GM19025 (cell line): ENCODE data around the gene TNNI3K.
A peak's percentile ranks its signal among the peaks of the same experiment; 100 is the strongest.

Source experiments
- ATAC-seq: cut with Tn5 transposase; IDR thresholded peaks from one replicate; pipeline ENCODE4 v1.9.1; 2021; ENCODE audit warnings: mild to moderate bottlenecking, low read depth, moderate library complexity; ENCODE audit not compliant: unreplicated experiment

The TNNI3K gene

GRCh38 chr1:74380252-74380651 is 145.1 kb downstream of the TNNI3K start:
- no peak for ATAC-seq

DNA sequence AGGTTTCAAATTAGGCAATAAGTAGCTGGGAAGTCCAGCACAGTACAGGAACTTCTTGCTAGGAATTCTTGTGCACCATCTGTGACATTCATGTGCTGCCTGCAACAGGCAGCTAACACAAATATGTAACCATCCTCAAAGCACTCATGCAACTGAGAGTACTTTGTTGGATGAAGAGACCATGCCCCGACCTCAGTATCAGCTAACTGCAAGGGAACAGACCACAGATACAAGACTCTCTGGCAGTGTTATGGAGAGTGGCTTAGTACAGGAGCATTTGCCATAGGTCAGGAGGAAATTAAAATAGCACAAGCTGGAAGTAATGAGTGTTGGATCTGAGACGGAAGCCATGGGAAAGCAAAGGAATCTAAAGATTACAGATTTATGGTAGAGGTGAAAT is 153.7 kb downstream of the TNNI3K start:
- ATAC-seq = no peak

DNA sequence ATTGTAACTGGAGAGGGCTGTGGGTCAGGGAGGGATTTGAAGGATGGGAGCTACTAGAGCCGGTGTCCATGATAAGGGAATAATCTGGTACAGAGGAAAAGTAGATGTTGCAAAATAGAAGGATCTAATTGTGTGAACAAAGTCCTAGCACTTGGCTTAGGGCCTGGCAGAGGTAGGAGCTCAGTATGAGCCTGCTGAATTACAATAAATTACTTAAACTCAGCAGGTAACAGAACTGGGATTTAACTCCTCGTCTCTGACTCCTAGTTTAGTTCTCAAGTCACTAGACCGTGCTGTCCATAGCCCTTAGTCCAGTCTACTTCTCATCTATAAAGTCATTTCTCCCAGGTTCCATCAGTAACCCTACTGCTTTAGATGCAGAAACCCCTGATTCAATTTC is 157.0 kb downstream of the TNNI3K start:
- ATAC-seq = no peak

GRCh38 chr1:74392840-74393239 is 157.7 kb downstream of the TNNI3K start:
- no peak for ATAC-seq

DNA sequence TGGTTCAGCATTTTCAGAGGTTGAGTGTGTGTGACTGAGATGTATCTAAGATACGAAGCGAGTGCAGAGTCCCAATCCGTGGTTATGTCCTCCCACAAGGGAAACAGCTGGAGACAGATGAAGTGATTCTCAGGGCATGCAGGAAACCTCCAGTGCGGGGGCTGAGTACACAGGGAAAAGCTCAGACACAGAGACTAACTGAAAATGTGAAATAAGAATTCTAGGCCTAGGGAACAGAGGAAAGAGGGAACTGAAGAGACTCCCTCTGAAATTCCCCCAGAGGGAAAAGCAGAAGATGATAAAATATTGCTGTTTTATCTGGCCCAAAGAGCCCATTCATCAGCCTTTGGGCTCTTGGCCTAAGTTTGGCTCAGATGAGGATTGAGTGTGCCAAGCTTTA is 160.4 kb downstream of the TNNI3K start:
- ATAC-seq = no peak

- no peak for ATAC-seq
Observed at GRCh38 chr1:74396462-74396861, 161.3 kb downstream of the TNNI3K start.

- no peak for ATAC-seq
Observed at GRCh38 chr1:74396933-74397332, 161.7 kb downstream of the TNNI3K start.

DNA sequence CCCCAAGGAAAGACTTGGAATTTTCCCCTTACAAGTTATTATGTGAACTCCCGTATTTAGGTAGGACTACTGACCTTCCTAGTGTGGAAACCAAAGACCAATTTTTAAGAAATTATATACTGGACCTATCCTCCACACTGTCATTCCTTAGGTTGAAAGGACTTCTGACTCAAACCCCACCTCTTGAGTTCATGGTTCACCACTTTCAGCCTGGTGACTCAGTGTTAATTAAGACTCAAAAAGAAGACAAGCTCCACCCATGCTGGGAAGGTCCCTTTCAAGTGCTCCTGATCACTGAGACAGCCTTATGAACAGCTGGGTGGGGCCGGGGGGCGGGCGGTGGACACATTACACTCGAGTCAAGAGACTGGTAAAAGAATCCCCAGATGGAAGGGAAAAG is 164.1 kb downstream of the TNNI3K start:
- peak; percentile 62 for ATAC-seq

DNA sequence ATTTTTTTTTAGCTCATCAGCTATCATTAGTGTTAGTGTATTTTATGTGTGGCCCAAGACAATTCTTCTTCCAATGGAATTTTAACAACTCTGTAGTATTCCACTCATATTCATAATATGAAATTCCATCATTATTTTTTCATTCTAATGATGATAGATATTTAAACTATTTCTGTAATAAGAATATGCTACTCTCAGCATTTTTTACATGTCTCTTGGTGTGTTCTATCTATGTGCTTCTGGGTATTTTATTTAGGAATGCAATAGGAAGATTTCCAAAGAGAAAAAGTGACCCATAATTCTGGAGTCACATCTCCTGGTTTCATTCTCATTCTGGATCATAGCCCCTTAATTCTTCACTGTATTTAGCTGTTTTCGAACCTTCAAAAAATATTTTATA is 167.7 kb downstream of the TNNI3K start:
- ATAC-seq = no peak

DNA sequence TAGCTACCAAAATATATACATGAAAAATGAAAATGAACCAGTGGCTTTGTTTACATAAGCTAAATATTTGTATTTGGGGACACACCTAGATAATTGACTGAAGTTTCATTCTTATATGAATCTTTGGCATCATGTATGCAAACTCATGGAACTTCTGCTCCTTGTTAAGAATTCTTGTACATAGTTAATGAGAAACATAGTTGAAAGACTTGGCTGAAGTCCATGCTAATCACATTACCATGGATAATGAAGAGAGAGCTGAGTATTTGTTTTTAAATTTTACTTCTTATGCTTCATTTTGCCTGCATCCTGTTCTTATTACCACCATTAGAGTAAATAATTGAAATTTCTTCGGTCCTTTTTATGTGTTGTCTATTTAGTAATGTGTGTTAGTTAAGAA is 168.4 kb downstream of the TNNI3K start:
- no peak for ATAC-seq

DNA sequence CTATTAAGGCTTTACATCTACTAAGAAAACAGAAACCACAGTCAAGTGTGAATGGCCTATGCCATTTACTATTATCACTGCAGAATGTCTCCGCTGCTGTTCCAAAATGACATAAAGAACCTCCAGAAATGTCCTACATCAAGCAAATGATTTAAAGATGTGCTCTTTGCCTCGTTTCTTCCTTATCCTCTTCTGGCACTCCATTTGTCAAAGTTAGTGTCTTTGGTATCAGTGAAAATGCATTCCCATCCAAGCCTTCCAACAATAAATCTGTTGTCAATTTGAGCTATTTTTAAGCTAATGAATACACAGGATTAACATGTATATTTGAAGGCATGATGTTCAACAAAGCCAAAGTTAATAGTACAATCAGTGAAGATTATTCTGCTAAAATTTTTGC is 171.6 kb downstream of the TNNI3K start:
- no peak for ATAC-seq

DNA sequence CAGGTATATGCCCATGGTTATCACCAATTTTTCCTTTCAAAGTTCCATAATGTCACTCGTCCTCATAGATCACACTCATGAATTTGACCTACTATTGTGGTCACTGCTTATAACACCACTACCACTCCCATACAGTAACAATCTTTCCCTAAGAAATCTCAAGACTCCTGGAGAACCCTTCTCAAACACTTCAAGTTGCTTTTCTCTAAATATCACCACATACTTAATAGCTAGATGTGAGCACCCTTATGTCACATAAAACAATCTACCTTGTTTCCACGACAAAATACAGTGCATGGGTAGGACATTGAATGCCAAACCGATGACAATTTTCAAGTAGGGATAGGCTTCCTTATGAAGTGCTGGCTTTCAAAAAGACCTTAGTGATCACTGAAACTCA is 172.7 kb downstream of the TNNI3K start:
- no peak for ATAC-seq

- no peak for ATAC-seq
Observed at GRCh38 chr1:74412244-74412643, 177.1 kb downstream of the TNNI3K start.

DNA sequence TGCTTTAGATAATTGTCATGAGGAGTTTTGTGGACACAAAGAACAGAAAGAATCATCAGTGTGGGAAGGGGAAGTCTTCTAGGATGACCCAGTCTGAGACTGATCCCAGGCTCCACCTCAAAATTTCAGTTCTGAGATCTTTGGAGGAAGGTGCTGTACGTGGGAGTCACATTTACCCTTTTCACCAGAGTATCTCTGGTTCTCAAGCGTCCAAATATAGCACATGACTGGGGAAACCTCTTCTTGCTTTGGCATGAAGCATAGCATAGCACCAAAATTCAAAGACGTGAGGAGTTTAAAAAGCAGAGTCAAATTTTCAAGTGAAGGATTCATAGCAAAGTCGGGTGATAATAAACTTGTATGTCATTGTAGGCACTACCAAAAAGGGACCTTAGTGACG is 180.7 kb downstream of the TNNI3K start:
- ATAC-seq = no peak

GRCh38 chr1:74419611-74420010 is 184.4 kb downstream of the TNNI3K start:
- ATAC-seq = no peak

- ATAC-seq = no peak
Observed at GRCh38 chr1:74420467-74420866, 185.3 kb downstream of the TNNI3K start.

DNA sequence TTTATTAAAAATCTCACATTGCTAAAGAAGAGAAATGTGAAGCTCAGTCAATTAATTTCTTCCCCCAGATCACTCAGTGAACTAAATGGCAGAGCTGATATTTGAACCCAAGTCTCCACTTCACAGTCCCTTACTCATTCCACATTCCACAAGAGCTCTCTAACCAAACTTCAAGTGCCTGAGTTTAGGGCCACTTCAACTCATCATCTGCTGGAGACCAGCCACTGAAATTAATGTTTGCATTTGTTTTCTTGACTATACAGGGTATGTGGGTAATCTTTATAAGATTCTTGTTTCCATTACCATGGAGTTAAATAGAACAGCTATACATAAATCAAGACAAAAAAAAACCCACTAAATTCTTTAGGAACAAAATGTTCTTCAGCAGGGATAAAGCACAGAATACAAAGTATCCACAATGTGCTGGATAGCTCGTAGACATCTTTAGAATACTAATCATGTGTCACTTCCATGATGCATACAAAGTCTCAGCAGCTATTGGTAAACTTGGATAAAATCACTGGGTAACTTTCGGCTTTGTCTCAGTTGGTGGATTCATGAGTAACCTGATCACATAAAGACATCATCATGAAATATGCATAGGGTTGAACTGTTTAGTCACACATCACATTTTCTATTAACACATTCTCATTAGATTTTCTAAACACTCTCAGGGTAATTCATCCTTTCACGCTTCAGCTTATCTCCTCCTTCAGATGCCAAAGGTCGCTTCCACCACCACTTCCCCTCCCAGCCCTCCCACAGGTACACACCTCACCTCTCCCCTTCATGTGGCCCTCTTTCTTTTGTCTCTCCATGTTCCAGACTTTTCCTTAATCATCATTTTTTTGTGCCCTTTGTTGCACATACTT is 187.5 kb downstream of the TNNI3K start:
- no peak for ATAC-seq

- ATAC-seq = no peak
Observed at GRCh38 chr1:74423471-74423870, 188.3 kb downstream of the TNNI3K start.

- ATAC-seq = no peak
Observed at GRCh38 chr1:74425676-74426075, 190.5 kb downstream of the TNNI3K start.

GRCh38 chr1:74426208-74426937 is 191.2 kb downstream of the TNNI3K start:
- ATAC-seq = no peak

- ATAC-seq = no peak
Observed at GRCh38 chr1:74427681-74428080, 192.5 kb downstream of the TNNI3K start.

DNA sequence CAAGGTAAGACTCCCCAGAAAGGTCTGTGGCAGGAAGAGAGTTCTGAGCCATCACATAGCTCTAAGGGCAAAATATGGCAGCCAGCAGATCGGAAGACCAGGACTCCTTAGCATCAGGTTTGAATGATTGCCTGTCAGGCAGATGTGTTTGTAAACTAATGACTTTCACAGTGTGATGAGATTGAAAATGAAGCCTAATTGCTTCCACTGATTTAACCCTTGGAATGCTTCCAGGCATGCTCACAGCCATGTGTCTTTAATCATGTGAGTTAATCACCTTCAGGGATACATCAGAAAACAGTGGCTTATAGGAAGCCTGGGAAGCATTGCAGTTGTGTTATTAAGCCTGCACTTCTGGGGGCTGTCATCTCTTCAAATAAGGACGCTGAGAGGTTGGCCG is 194.4 kb downstream of the TNNI3K start:
- ATAC-seq = no peak
